GM12878 (cell line): ENCODE measurements around the gene NHSL1. TPM values are rescaled to one million over a fixed set of nuclear protein-coding genes. Genes with fewer than 3 reads are reported as not detected.

Experiments
- ATAC-seq: fragments of 200-7000 bp; cut with Tn5 transposase; 3 replicates; pipeline ENCODE4 v1.9.1; 2020; ENCODE audit warnings: mild to moderate bottlenecking, moderate library complexity
- BruUV-seq: library from RNA; stranded (reverse); fragments of 400-500 nt; replicated peaks from 2 replicates; lab custom pipeline; 2021; lab: Mats Ljungman, UMichigan
- CTCF ChIA-PET: fragments of 300-600 bp; sonication (Branson Sonifier 250); formaldehyde crosslinking; extraction: SDS; loops from one replicate; lab custom pipeline; 2021; ENCODE audit warnings: inconsistent platforms; lab: Yijun Ruan, JAX
- POLR2A ChIA-PET: fragments of 350-600 bp; formaldehyde crosslinking; extraction: SDS; loops from one replicate; lab custom pipeline; 2021; ENCODE audit warnings: inconsistent platforms; lab: Charles Lee
- RAD21 ChIA-PET: fragments of 300-600 bp; sonication (Branson Sonifier 250); formaldehyde crosslinking; loops from one replicate; lab custom pipeline; 2023; ENCODE audit warnings: antibody characterized with exemption; ENCODE audit not compliant: unreplicated experiment; lab: Charles Lee
- SMC1A ChIA-PET: fragments of 300-600 bp; sonication (Branson Sonifier 250); formaldehyde crosslinking; loops from one replicate; lab custom pipeline; 2023; ENCODE audit not compliant: unreplicated experiment, uncharacterized antibody; lab: Charles Lee
- DNase-seq: peaks from one replicate; pipeline ENCODE4 v3.0.0-alpha.2; 2011; ENCODE audit warnings: low read depth, low spot score
- FAIRE-seq: peaks from 3 replicates; lab custom pipeline; 2011; peaks lifted over from hg19 to GRCh38; lab: Jason Lieb, UNC
- H2AFZ ChIP-seq: 2 replicates; pipeline ENCODE4 v1.6.0; 2011; ENCODE audit warnings: low read depth, low read length, control low read depth; ENCODE audit not compliant: control insufficient read depth
- H3K27ac ChIP-seq: 2 replicates; pipeline ENCODE4 v1.5.1; 2011; ENCODE audit warnings: control low read depth; ENCODE audit not compliant: control insufficient read depth, insufficient read depth
- H3K27me3 ChIP-seq, 2 experiments: replicated peaks in 1 of 2; 2 replicates each; pipeline versions ENCODE4 v1.6.0 to v1.6.1; 2011; ENCODE audit warnings: low read length in 1 of 2; ENCODE audit not compliant: control insufficient read depth in 2 of 2, insufficient read depth in 2 of 2
- H3K36me3 ChIP-seq, 2 experiments: 2 replicates each; pipeline ENCODE4 v1.5.1; 2011; ENCODE audit warnings: low read length in 1 of 2; ENCODE audit not compliant: control insufficient read depth in 2 of 2, insufficient read depth in 2 of 2
- H3K4me1 ChIP-seq: 2 replicates; pipeline ENCODE4 v1.6.1; 2011; ENCODE audit warnings: mild to moderate bottlenecking, low read length, moderate library complexity, mixed read lengths; ENCODE audit not compliant: control insufficient read depth, insufficient read depth
- H3K4me2 ChIP-seq: 2 replicates; pipeline ENCODE4 v1.6.0; 2011; ENCODE audit warnings: control low read depth; ENCODE audit not compliant: control insufficient read depth, insufficient read depth
- H3K4me3 ChIP-seq: fragments of 200-600 bp; sonication (generic); 2 replicates; pipeline ENCODE4 v1.5.1; 2016
- H3K79me2 ChIP-seq: 2 replicates; pipeline ENCODE4 v1.6.0; 2011; ENCODE audit warnings: low read length; ENCODE audit not compliant: control insufficient read depth, insufficient read depth
- H3K9ac ChIP-seq: 2 replicates; pipeline ENCODE4 v1.8.0; 2011; ENCODE audit warnings: low read length, control low read depth, mixed read lengths; ENCODE audit not compliant: control insufficient read depth, insufficient read depth
- H3K9me3 ChIP-seq: replicated peaks from 3 replicates; pipeline ENCODE4 v1.5.1; 2011; ENCODE audit warnings: mild to moderate bottlenecking, low read length; ENCODE audit not compliant: control insufficient read depth, insufficient read depth
- H4K20me1 ChIP-seq: 2 replicates; pipeline ENCODE4 v1.6.0; 2011; ENCODE audit not compliant: control insufficient read depth, insufficient read depth
- CBX3 ChIP-seq: fragments of 200-600 bp; sonication (generic); IDR thresholded peaks from 2 replicates; pipeline ENCODE4 v1.6.1; 2016; ENCODE audit warnings: low read depth, borderline replicate concordance
- CHD4 ChIP-seq: fragments of 200-600 bp; sonication (generic); IDR thresholded peaks from 2 replicates; pipeline ENCODE4 v1.6.1; 2016; ENCODE audit warnings: mild to moderate bottlenecking
- CREB1 ChIP-seq: IDR thresholded peaks from 2 replicates; pipeline ENCODE4 v1.6.1; 2012; ENCODE audit warnings: low read depth, mild to moderate bottlenecking, inconsistent platforms
- EZH2 ChIP-seq: IDR thresholded peaks from 2 replicates; pipeline ENCODE4 v1.6.1; 2012; ENCODE audit warnings: low read depth, mild to moderate bottlenecking, control low read depth, inconsistent platforms, low read length, borderline replicate concordance; ENCODE audit not compliant: control insufficient read depth
- FOXK2 ChIP-seq: fragments of 450-650 bp; IDR thresholded peaks from 2 replicates; pipeline ENCODE4 v1.6.1; 2017; ENCODE audit warnings: mild to moderate bottlenecking, moderate library complexity
- IKZF2 ChIP-seq, 2 experiments: fragments of 450-650 bp; IDR thresholded peaks; 2 replicates each; pipeline ENCODE4 v1.6.1; 2017; ENCODE audit warnings: mild to moderate bottlenecking in 2 of 2, moderate library complexity in 2 of 2
- KAT2A ChIP-seq: conservative IDR thresholded peaks from 2 replicates; pipeline ENCODE4 v1.6.1; 2011; ENCODE audit warnings: low read depth, low read length; ENCODE audit not compliant: control insufficient read depth
- MTA2 ChIP-seq: fragments of 450-650 bp; IDR thresholded peaks from 2 replicates; pipeline ENCODE4 v1.6.1; 2016; ENCODE audit warnings: low read depth, mild to moderate bottlenecking, moderate library complexity
- POLR2AphosphoS5 ChIP-seq: IDR thresholded peaks from 2 replicates; pipeline ENCODE4 v1.6.1; 2011; ENCODE audit warnings: mild to moderate bottlenecking, low read length, inconsistent platforms
- RUNX3 ChIP-seq: IDR thresholded peaks from 2 replicates; pipeline ENCODE4 v1.6.1; 2012; ENCODE audit warnings: low read length, inconsistent platforms
- SMARCA5 ChIP-seq: fragments of 450-650 bp; IDR thresholded peaks from 2 replicates; pipeline ENCODE4 v1.6.1; 2017; ENCODE audit warnings: mild to moderate bottlenecking
- TCF3 ChIP-seq: IDR thresholded peaks from 2 replicates; pipeline ENCODE4 v1.6.1; 2012; ENCODE audit warnings: low read depth, mild to moderate bottlenecking, low read length, borderline replicate concordance; ENCODE audit not compliant: insufficient read depth
- in situ Hi-C: fragments of 300-500 bp; cut with MboI; formaldehyde crosslinking; loops from 9 replicates; pipeline ENCODE4 v1.14.3; 2018; ENCODE audit warnings: mixed read lengths
- intact Hi-C: fragments of 100-400 bp; cut with micrococcal nuclease; formaldehyde crosslinking; loops from one replicate; pipeline ENCODE4 v1.14.2; 2022; ENCODE audit not compliant: unreplicated experiment
- polyA plus RNA-seq, 11 experiments: library from polyadenylated mRNA; depleted of rRNA in 4 of 11; unstranded in 6 of 11; stranded (reverse) in 5 of 11; fragments of >200 nt; fragmentation: Nextera tagmentation in 4 of 11; fragmentation: Illumina TruSeq in 1 of 11; extraction: Ambion mirVana in 4 of 11; extraction: Trizol in 1 of 11; gene quantifications; 1 replicate in 1 of 11; 2 replicates in 10 of 11; pipeline versions ENCODE4 v1.2.1 to v1.2.3, GENCODE V29; 2011 to 2016; ENCODE audit warnings: inconsistent platforms in 2 of 11, missing spikeins in 2 of 11, low read depth in 1 of 11
- total RNA-seq, 4 experiments: library from RNA; depleted of rRNA in 3 of 4; stranded (reverse); fragments of >200 nt in 3 of 4; fragmentation: Illumina TruSeq in 1 of 4; extraction: Trizol in 1 of 4; gene quantifications; 2 replicates each; pipeline versions ENCODE4 v1.2.1 to v1.2.3, GENCODE V29; 2013 to 2021
- TF ChIP-seq, protein P1 (sequence below): fragments of 450-650 bp; IDR thresholded peaks from 2 replicates; pipeline ENCODE4 v1.6.1; 2017; ENCODE audit warnings: mild to moderate bottlenecking
- TF ChIP-seq, protein P2 (sequence below): fragments of 450-650 bp; IDR thresholded peaks from 2 replicates; pipeline ENCODE4 v1.6.1; 2016; ENCODE audit warnings: mild to moderate bottlenecking, moderate library complexity, borderline replicate concordance
- TF ChIP-seq, protein P3 (sequence below): IDR thresholded peaks from 2 replicates; pipeline ENCODE4 v1.6.1; 2012; ENCODE audit warnings: low read depth, low read length, improper control_type of control experiment

NHSL1 gene
- total and polyA plus RNA-seq, 10 of the 15 experiments (the other 5 are each of a cell fraction or from before 2014, with no cell fraction given), result 0.26 to 14.1 (median 0.90) TPM

DNA sequence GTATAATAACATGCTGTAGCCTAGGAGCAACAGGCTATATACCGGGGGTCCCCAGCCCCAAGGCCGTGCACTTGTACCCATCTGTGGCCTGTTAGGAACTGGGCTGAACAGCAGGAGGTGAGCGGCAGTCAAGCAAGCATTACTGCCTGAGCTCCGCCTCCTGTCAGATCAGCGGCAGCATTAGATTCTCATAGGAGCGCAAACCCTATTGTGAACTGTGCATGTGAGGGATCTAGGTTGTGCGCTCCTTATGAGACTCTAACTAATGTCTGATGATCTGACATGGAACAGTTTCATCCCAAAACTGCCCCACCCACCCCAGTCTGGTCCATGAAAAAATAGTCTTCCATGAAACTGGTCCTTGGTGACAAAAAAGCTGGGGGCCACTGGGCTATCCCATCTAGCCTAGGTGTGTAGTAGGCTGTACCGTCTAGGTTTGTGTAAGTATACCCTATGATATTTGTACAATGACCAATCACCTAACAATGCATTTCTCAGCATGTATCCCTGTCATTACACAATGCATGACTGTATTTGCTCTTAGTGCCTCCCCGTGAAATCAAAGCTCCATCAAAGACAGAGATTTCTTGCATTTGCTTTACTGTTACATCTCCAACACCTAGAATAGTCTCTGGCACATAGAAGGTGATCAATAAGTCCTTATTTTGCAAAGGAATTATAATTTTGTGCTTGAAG is 30.8 kb downstream of the NHSL1 start (continued):
- TF ChIP-seq TCF3, result no peak
- TF ChIP-seq CREB1, result no peak
- no peak for TF ChIP-seq RUNX3

DNA sequence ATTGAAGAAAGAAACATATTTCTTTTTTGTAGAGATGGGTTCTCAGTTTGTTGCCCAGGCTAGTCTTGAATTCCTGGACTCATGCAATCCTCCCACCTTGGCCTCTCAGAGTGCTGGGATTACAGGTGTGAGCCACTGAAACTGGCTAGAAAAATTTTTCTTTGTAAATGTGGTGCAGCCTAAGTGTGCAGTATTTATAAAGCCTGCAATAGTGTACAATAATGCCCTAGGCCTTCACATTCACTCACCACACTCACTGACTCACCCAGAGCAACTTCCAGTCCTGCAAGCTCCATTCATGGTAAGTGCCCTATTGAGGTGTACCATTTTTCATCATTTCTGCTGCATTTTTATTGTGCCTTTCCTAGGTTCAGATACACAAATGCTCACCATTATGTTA is 31.4 kb downstream of the NHSL1 start:
- H3K4me1 ChIP-seq, result no peaks in the 10 kb centered on the region
- H3K27me3 ChIP-seq, result no peaks in the 10 kb centered on the region
- ATAC-seq (no peak), FAIRE-seq (no peak), DNase-seq (no peak)
- in situ Hi-C loops (no loop called here), intact Hi-C loops (no loop called here)
- CTCF ChIA-PET, result interaction anchor here (0.7 to 1.1 kb wide), 3 partner anchors 9 to 41 kb away, joined by 3 to 8 read pairs (median 4); no protein-coding TSS in a partner anchor
- H4K20me1 ChIP-seq, result no peaks in the 10 kb centered on the region
- peaks cover 0 to 4% of the 10 kb centered on the region in 2 experiments; a peak in 2 of 4 replicates for H3K36me3 ChIP-seq
- H3K4me2 ChIP-seq, result no peak overlapping the region
- RAD21 ChIA-PET, result no interaction called here
- H3K27ac ChIP-seq, result no peak overlapping the region
- BruUV-seq, result no TSS peak
- TF ChIP-seq POLR2AphosphoS5 (no peak), SMARCA5 (no peak), CBX3 (no peak), CHD4 (no peak), FOXK2 (no peak), IKZF2 (IDR thresholded peaks at IDR 0.05) (no peak), KAT2A (no peak), EZH2 (no peak), MTA2 (no peak)
- TF ChIP-seq, protein P1, sequence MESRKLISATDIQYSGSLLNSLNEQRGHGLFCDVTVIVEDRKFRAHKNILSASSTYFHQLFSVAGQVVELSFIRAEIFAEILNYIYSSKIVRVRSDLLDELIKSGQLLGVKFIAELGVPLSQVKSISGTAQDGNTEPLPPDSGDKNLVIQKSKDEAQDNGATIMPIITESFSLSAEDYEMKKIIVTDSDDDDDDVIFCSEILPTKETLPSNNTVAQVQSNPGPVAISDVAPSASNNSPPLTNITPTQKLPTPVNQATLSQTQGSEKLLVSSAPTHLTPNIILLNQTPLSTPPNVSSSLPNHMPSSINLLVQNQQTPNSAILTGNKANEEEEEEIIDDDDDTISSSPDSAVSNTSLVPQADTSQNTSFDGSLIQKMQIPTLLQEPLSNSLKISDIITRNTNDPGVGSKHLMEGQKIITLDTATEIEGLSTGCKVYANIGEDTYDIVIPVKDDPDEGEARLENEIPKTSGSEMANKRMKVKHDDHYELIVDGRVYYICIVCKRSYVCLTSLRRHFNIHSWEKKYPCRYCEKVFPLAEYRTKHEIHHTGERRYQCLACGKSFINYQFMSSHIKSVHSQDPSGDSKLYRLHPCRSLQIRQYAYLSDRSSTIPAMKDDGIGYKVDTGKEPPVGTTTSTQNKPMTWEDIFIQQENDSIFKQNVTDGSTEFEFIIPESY, result no peak
- TF ChIP-seq, protein P2, sequence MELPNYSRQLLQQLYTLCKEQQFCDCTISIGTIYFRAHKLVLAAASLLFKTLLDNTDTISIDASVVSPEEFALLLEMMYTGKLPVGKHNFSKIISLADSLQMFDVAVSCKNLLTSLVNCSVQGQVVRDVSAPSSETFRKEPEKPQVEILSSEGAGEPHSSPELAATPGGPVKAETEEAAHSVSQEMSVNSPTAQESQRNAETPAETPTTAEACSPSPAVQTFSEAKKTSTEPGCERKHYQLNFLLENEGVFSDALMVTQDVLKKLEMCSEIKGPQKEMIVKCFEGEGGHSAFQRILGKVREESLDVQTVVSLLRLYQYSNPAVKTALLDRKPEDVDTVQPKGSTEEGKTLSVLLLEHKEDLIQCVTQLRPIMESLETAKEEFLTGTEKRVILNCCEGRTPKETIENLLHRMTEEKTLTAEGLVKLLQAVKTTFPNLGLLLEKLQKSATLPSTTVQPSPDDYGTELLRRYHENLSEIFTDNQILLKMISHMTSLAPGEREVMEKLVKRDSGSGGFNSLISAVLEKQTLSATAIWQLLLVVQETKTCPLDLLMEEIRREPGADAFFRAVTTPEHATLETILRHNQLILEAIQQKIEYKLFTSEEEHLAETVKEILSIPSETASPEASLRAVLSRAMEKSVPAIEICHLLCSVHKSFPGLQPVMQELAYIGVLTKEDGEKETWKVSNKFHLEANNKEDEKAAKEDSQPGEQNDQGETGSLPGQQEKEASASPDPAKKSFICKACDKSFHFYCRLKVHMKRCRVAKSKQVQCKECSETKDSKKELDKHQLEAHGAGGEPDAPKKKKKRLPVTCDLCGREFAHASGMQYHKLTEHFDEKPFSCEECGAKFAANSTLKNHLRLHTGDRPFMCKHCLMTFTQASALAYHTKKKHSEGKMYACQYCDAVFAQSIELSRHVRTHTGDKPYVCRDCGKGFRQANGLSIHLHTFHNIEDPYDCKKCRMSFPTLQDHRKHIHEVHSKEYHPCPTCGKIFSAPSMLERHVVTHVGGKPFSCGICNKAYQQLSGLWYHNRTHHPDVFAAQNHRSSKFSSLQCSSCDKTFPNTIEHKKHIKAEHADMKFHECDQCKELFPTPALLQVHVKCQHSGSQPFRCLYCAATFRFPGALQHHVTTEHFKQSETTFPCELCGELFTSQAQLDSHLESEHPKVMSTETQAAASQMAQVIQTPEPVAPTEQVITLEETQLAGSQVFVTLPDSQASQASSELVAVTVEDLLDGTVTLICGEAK, result no peak
- TF ChIP-seq, protein P3, sequence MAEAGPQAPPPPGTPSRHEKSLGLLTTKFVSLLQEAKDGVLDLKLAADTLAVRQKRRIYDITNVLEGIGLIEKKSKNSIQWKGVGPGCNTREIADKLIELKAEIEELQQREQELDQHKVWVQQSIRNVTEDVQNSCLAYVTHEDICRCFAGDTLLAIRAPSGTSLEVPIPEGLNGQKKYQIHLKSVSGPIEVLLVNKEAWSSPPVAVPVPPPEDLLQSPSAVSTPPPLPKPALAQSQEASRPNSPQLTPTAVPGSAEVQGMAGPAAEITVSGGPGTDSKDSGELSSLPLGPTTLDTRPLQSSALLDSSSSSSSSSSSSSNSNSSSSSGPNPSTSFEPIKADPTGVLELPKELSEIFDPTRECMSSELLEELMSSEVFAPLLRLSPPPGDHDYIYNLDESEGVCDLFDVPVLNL, result no peak
- no peaks in the 10 kb centered on the region for H3K79me2 ChIP-seq
- H2AFZ ChIP-seq, result no peak overlapping the region
- SMC1A ChIA-PET, result interaction anchor here (0.7 to 1.3 kb wide), 7 partner anchors 8 to 26 kb away, joined by 3 to 7 read pairs (median 3); no protein-coding TSS in a partner anchor
- no peaks in the 10 kb centered on the region for H3K9me3 ChIP-seq
- H3K4me3 ChIP-seq, result no peak overlapping the region
- POLR2A ChIA-PET, result interaction anchor here (0.6 kb wide), 1 partner anchor 15 kb away, joined by 3 read pairs; no protein-coding TSS in a partner anchor
- no peak overlapping the region for H3K9ac ChIP-seq
